Measurements from ENCODE around the gene MAMSTR. TPM values are rescaled to one million over a fixed set of nuclear protein-coding genes. Genes with fewer than 3 reads are reported as not detected.

Gene MAMSTR
- total and polyA plus RNA-seq, 9 of the 15 experiments (the other 6 are each of a cell fraction or from before 2014, with no cell fraction given): 0.08 to 1.00 (median 0.40) TPM; not detected in 1

- TF ChIP-seq KLF6 (CRISPR knock-in tag; IDR thresholded peaks at IDR 0.05; ENCODE audit: borderline replicate concordance) (no peak), CBX3 (IDR thresholded peaks at IDR 0.05; ENCODE audit: borderline replicate concordance in 1 of 2, low read length in 2 of 2) (no peak), ZC3H4 (CRISPR knock-in tag; IDR thresholded peaks at IDR 0.05; ENCODE audit: borderline replicate concordance) (no peak), SAP30 (IDR thresholded peaks at IDR 0.05; ENCODE audit: borderline replicate concordance, insufficient read depth, low read depth, low read length, poor library complexity, severe bottlenecking) (no peak), ZNF583 (CRISPR knock-in tag; IDR thresholded peaks at IDR 0.05) (no peak), KDM1A (IDR thresholded peaks at IDR 0.05) (no peak), MTF1 (CRISPR knock-in tag; IDR thresholded peaks at IDR 0.05; ENCODE audit: borderline replicate concordance) (no peak), SMAD3 (CRISPR knock-in tag; conservative IDR thresholded peaks at IDR 0.05) (no peak), ERF (CRISPR knock-in tag; IDR thresholded peaks at IDR 0.05) (0 out of 2 replicates have a peak, but pooled peaks have one; percentile 28), ZFP91 (CRISPR knock-in tag; IDR thresholded peaks at IDR 0.05) (no peak), DIDO1 (tag; IDR thresholded peaks at IDR 0.05; ENCODE audit: low read depth) (no peak), TBP (optimal IDR thresholded peaks at IDR 0.05; ENCODE audit: low read depth, low read length) (no peak), ARID3B (CRISPR knock-in tag; IDR thresholded peaks at IDR 0.05; ENCODE audit: borderline replicate concordance) (no peak), POLR3A (IDR thresholded peaks at IDR 0.05; ENCODE audit: borderline replicate concordance, extremely low read depth, insufficient read depth, insufficient read length) (no peak), ARHGAP35 (IDR thresholded peaks at IDR 0.05; ENCODE audit: partially characterized antibody) (no peak), ZNF551 (CRISPR knock-in tag; IDR thresholded peaks at IDR 0.05) (no peak), TAF15 (IDR thresholded peaks at IDR 0.05; ENCODE audit: low read depth, low read length) (no peak), THAP12 (CRISPR knock-in tag; IDR thresholded peaks at IDR 0.05) (no peak), NCOA4 (IDR thresholded peaks at IDR 0.05; ENCODE audit: partially characterized antibody) (no peak), TCF7 (IDR thresholded peaks at IDR 0.05; ENCODE audit: borderline replicate concordance) (0 out of 2 replicates have a peak, but pooled peaks have one; percentile 14), ZNF224 (CRISPR knock-in tag; IDR thresholded peaks at IDR 0.05) (no peak), LCOR (CRISPR knock-in tag; IDR thresholded peaks at IDR 0.05) (no peak), FOXP1 (CRISPR knock-in tag; IDR thresholded peaks at IDR 0.05) (no peak), RBM15 (IDR thresholded peaks at IDR 0.05; ENCODE audit: insufficient read depth, low read length) (no peak), ZNF174 (CRISPR knock-in tag; IDR thresholded peaks at IDR 0.05) (no peak), ZNF778 (CRISPR knock-in tag; IDR thresholded peaks at IDR 0.05) (no peak)
Observed at GRCh38 chr19:48720251-48720612, 707 bp upstream of the MAMSTR start (continued).

Measured in K562 (cell line).